Activated CD8-positive, alpha-beta memory T cell treated with anti-CD3 and anti-CD28 coated beads, Interleukin-2, amount 50 U/mL, for 48 hours (primary cell): ENCODE measurements around the gene ZNF641.
"Not testable (repeated sequence)": the region's sequence is repeated elsewhere in the genome, so short reads cannot be mapped to it uniquely, and the experiment has no call there.

Experiments used
- DNase-seq: peaks from one replicate; pipeline ENCODE4 v3.0.0-alpha.2; 2020

The ZNF641 gene

DNA sequence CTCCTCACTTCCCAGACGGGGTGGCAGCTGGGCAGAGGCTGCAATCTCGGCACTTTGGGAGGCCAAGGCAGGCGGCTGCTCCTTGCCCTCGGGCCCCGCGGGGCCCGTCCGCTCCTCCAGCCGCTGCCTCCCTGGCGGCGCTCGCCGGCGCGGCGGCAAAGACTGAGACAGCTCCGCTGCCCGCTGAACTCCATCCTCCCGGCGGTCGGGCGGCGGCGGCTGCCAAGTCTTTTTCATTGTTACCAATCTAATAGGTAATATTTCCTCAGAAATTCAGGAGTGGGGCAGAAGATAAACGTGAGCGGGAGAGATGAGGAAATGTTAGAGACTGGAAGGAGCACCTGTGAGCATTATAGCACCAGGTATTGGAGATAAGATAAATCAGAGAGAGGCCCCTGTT, 17.0 kb downstream of the ZNF641 start:
- DNase-seq = not testable (repeated sequence)

DNA sequence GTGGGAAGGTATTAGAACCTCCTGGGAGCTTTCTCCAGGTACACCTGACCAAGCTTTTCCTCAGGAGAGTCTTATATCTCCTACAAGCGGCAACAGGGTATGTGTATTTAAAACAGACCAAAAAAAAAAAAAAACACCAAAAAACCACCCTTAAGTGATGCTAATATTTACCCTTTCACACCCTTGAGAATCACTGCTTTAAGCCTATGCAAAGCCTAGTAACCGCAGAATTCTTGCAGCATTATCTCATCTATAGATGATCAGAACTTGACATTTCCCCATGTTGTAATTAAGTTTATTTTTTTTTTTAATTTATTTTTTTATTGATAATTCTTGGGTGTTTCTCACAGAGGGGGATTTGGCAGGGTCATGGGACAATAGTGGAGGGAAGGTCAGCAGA, 19.3 kb downstream of the ZNF641 start:
- no peak for DNase-seq

DNA sequence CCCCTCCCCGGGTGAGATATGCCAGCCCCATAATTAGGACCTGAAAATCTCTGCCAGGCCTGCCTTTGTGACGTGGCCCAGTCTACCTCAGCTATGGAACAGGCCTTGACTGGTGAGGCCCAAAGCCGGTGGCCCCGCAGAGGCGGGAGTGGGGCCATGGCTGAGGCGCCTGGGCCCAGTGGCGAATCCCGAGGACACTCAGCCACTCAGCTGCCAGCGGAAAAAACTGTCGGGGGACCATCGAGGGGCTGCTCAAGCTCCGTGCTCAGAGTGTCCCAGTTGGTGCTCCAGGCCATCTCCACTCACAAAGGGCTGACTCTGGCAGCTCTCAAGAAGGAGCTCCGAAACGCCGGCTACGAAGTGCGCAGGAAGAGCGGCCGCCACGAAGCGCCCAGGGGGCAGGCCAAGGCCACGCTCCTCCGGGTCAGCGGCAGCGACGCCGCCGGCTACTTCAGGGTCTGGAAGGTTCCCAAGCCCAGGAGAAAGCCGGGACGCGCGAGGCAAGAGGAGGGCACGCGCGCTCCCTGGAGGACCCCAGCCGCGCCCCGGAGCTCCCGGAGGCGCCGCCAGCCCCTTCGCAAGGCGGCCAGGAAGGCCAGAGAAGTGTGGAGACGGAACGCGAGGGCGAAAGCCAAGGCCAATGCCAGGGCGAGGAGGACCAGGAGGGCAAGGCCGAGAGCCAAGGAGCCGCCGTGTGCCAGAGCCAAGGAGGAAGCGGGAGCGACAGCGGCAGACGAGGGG, 21.4 kb downstream of the ZNF641 start:
- DNase-seq = no peak

DNA sequence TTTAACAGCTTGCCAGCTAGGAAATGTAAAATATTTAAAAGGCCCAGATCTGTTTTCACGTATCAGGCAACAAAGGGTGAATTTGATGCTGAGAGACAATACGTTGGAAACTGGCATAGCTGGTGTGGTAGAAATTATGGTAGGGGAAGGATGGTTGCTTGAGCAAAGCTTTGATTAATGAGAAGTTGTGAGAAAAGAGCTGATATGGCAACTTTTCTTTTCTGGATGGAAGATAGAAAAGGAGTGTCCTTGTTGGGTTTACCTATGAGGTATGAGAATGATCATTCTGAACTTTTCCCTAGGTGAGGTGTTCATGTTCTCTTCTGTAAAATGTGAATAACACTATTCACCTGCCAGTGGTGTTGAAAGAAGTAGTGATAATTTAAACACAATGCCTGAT, 34.2 kb downstream of the ZNF641 start:
- no peak for DNase-seq

DNA sequence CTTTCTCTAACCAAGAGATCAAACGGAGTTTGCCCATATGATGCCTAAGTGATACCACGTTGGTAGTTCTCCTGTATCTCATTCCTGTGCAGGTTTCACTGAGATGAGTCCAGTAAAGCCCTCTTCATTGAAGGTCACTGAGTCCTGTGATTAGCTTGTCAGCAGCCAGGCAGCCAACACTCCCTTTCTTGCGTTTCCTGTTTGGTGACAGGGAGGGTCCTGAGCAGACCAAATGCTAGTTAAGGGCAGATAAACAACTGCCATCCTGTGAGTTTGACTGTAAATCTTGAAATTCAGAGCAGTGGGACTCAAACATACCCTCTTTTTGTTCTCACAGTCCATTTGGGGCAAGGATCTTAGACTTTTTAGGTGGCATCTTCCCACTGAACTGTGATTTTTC, 39.4 kb downstream of the ZNF641 start:
- DNase-seq = no peak

DNA sequence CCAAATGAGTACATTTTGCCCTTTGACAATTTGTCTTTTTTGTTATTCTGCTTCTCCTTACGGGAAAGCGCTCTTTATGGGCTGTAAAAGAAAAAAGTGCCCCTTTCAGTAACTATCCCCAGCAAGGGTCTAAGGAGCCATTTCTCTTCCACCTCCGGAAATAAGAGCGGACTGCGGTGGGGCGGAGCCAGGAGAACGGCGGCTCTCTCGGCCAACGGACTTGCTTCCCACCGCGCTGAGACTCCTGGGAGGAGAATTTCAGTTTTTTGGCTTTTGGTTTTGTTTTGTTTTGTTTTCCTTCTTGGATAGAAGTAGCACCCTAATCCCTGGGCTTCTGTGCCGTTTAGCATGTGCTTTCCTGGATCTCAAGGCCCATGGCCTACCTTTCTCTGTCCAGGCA, 43.5 kb downstream of the ZNF641 start:
- no peak for DNase-seq

DNA sequence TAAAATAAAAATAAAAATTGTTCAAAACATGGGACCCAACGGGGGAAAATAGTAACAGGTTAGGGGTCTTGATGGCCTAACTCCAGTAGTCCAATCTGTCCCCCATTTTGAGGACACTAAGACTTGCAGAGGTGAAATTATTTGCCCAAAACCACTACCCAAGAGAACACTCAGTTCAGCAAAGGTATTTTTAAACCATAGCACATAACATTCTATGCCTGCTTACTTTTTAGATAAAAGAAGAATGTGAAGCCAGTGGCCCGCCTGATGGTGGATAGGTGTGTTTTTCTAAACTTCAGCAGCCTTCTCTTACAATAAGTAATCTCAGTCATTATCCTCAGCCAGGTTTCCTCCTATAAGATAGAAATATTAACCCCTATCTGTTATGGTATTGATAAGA, 45.5 kb downstream of the ZNF641 start:
- no peak for DNase-seq

DNA sequence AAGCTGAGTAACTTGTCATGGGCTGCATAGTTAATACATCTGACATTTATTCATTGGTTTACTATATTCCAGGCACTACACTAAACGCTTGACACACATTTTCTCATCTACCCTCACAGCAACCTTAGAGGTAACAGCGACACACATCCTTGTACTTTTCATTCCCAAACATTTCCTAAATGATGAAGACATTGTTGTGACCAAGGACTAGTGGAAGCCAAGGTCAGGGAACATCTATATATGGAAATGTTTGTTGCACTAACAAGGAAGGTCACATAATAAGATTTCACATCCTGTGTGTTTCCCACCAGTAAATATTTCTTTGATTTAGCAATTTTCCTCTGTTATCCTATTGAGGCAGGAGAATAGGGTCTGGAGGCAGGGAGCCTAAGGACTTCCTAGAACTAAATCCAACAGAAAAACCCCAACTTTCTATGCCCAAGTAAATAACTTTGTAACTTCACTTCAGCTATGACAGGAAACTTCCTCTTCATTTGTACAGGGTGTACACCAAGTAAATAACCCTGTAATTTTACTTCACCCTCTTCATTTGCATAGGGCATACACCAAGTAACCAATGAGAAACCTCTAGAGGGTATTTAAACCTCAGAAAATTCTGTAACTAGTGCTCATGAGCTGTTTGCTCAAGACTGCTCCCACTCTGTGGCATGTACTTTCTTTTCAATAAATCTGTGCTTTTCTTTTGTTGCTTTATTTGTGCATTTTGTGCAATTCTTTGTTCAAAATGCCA, 48.4 kb downstream of the ZNF641 start:
- no peak for DNase-seq

DNA sequence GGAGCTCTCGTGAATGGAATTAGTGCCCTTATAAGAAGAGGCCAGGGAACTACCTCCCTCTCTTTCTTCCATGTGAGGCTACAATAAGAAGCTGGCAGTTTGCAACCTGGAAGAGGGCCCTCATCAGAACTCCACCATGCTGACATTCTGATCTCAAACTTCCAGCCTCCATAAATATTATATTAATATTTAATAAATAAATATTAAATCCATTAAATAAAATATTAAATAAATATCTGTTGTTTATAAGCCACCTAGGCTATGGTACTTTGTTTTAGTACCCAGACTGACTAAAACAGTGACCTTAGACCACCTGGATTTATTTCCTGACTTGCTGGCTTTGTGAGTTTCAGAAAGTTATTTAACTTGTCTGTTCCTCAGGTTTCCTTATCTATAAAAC, 49.9 kb downstream of the ZNF641 start:
- no peak for DNase-seq

DNA sequence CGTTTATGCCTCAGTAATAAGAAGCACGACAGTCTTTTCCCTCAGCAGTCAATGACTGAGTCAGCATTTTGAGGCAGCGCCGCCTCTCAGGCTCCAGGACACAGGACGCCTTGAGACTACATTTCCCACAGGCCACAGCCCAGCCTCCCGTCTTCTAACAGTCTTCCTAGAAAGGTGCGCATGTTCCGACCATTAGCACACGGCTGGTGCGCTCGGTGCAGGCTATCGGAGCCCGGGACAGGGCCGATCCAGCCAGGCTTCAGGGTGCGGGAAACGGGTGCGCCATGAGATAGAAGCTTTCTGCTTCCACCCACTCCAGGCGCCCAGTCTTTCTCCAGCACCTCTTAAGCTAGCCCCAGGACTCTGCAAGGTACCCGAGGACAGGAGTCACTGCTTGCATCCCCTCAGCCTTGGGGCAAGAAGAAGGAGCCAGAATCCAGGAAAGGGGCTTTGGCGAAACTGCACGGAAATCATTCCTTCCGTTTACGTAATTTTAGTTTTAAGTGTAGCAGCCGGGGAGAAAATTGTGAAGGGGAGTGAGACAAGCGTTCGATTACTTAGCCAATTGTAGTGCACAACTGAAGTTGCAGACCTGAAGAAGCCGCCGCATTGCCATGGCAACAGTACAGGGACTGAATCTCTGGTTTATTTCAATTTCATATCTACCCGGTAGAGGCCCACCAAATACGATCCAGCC, 54.0 kb downstream of the ZNF641 start:
- DNase-seq = peak; percentile 62

DNA sequence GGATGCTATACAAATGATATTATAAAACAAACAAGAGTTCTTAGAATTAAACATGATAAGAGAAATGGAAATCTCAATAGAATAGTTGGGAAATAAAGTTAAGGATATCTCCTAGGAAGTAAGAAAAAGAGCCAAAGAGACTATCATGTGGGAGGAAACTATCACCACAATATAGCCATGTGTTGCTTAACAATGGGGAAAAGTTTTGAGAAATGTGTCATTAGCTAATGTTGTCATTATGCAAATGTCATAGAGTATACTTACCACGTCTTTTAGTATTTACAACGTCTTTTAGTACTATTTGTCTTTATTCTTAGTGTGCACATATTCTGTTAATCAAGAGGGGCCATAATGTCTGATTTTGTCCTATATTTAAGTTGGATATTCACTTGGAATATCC, 58.7 kb downstream of the ZNF641 start:
- no peak for DNase-seq

DNA sequence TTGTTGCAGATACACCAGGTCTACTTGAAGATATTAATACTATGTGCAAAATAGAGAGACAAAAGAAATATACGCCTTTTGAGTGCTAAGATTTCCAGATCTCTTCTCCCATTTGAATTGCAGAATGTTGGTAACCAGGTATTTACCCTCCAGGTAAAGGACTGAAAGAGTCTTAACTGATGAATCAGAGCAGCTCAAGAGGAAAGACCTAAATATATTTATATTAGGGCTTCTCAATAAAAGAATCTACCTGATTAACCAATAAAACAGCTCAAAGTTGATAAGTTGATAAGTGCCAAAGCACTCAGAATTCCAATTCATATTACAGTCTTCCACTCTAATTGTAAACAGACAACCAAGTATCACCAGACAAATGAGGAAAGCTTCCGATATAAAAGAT, 59.2 kb downstream of the ZNF641 start:
- DNase-seq = no peak

DNA sequence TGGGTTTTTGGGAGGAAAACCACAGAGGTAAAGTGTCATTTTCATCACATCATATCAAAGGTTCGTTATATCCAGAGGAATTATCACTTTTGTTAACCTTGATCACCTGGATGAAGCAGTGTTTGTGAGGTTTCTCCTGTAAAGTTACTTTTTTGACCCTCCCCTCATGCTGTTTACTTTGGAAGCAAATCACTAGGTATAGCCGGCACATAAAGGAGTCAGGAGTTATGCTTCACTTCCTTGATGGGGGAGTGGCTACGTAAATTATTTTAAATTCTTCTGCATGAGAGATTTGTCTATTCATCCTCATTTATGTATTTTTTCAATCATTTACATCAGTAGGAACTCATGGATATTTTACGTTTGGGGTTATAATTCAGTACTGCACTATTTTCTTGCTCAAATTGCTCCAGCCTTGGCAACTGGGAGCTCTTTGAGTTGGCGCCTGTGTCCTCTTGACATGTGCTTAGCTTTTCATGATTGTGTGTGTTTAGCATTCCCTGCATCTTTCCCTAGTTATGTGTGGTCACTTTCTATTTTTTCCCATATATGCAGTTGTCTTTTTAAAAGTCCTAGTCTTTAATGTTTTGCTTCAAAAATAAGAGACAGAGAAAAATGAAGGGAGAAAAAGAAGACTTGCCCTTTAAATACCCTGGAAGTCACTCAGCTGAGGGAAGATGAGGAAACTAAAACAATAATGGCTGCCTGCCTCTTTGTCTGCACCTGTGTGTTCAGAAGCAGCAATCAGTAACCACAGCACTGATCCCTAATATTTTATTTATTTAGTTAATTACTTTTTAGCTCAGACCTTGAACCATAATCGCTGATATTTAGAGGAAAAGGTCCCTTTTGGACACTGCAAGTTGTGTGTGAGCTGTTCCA, 62.1 kb downstream of the ZNF641 start:
- DNase-seq = no peak
